WTC11 (cell line): ENCODE measurements around the gene EDAR. TPM values are rescaled to one million over a fixed set of nuclear protein-coding genes. Genes with fewer than 3 reads are reported as not detected.

Experiments used
- ATAC-seq: fragments of 200-7000 bp; cut with Tn5 transposase; 2 replicates; pipeline ENCODE4 v1.10.0; 2021; ENCODE audit warnings: mild to moderate bottlenecking, moderate library complexity
- CTCF ChIA-PET: fragments of 300-600 bp; sonication (Branson Sonifier 250); formaldehyde crosslinking; loops from one replicate; lab custom pipeline; 2021; ENCODE audit warnings: antibody characterized with exemption; lab: Charles Lee
- POLR2A ChIA-PET: fragments of 350-600 bp; sonication (Branson Sonifier 250); formaldehyde crosslinking; loops from one replicate; lab custom pipeline; 2021; ENCODE audit warnings: antibody characterized with exemption; lab: Charles Lee
- DNase-seq: peaks from one replicate; pipeline ENCODE4 v3.0.0; 2021; ENCODE audit warnings: low spot score
- H3K27ac Mint-ChIP-seq: 2 replicates; pipeline ENCODE4 v1.8.0; 2021; ENCODE audit warnings: mixed read lengths
- H3K27me3 Mint-ChIP-seq: 2 replicates; pipeline ENCODE4 v1.8.0; 2021; ENCODE audit warnings: low read depth, mild to moderate bottlenecking, moderate library complexity, mixed read lengths
- H3K36me3 Mint-ChIP-seq: 2 replicates; pipeline ENCODE4 v1.8.0; 2021; ENCODE audit warnings: mixed read lengths
- H3K4me1 Mint-ChIP-seq: 2 replicates; pipeline ENCODE4 v1.8.0; 2022; ENCODE audit warnings: mixed read lengths
- H3K4me3 Mint-ChIP-seq: 2 replicates; pipeline ENCODE4 v1.8.0; 2021; ENCODE audit warnings: mild to moderate bottlenecking, moderate library complexity, mixed read lengths
- H3K9me3 Mint-ChIP-seq: 2 replicates; pipeline ENCODE4 v1.8.0; 2021; ENCODE audit warnings: mixed read lengths
- ATF1 ChIP-seq: sonication (generic); formaldehyde crosslinking; IDR thresholded peaks from 2 replicates; pipeline ENCODE4 v1.8.1; 2023; ENCODE audit warnings: mild to moderate bottlenecking, moderate library complexity, missing genetic modification reagents
- CBFB ChIP-seq: sonication (generic); formaldehyde crosslinking; IDR thresholded peaks from 2 replicates; pipeline ENCODE4 v1.8.1; 2022; ENCODE audit warnings: mild to moderate bottlenecking, low read depth, missing genetic modification reagents
- CREB1 ChIP-seq: sonication (generic); formaldehyde crosslinking; IDR thresholded peaks from 2 replicates; pipeline ENCODE4 v1.8.0; 2023; ENCODE audit warnings: mild to moderate bottlenecking, missing genetic modification reagents
- CTCF ChIP-seq: fragments of 200-600 bp; IDR thresholded peaks from 2 replicates; pipeline ENCODE4 v1.8.0; 2022; ENCODE audit warnings: antibody characterized with exemption
- E2F1 ChIP-seq: sonication (generic); formaldehyde crosslinking; IDR thresholded peaks from 2 replicates; pipeline ENCODE4 v1.8.0; 2022; ENCODE audit warnings: mild to moderate bottlenecking, missing genetic modification reagents
- E2F4 ChIP-seq: sonication (generic); formaldehyde crosslinking; IDR thresholded peaks from 2 replicates; pipeline ENCODE4 v1.8.1; 2022; ENCODE audit warnings: low read depth, mild to moderate bottlenecking, moderate library complexity, missing genetic modification reagents, borderline replicate concordance
- E2F5 ChIP-seq: sonication (generic); formaldehyde crosslinking; IDR thresholded peaks from 2 replicates; pipeline ENCODE4 v1.8.1; 2022; ENCODE audit warnings: mild to moderate bottlenecking, moderate library complexity, missing genetic modification reagents
- ELF4 ChIP-seq: sonication (generic); formaldehyde crosslinking; IDR thresholded peaks from 2 replicates; pipeline ENCODE4 v1.8.1; 2022; ENCODE audit warnings: low read depth, mild to moderate bottlenecking, moderate library complexity, missing genetic modification reagents
- ERG ChIP-seq: fragments of 250-450 bp; sonication (Bioruptor Pico); IDR thresholded peaks from 2 replicates; pipeline ENCODE4 v1.8.0; 2021; ENCODE audit warnings: mild to moderate bottlenecking
- ETV6 ChIP-seq: sonication (generic); formaldehyde crosslinking; IDR thresholded peaks from 2 replicates; pipeline ENCODE4 v1.8.1; 2022; ENCODE audit warnings: mild to moderate bottlenecking, missing genetic modification reagents
- FOXJ3 ChIP-seq: sonication (generic); formaldehyde crosslinking; IDR thresholded peaks from 2 replicates; pipeline ENCODE4 v1.9.0; 2021; ENCODE audit warnings: missing genetic modification reagents, mild to moderate bottlenecking, borderline replicate concordance
- GABPB1 ChIP-seq: sonication (generic); formaldehyde crosslinking; IDR thresholded peaks from 2 replicates; pipeline ENCODE4 v1.8.1; 2023; ENCODE audit warnings: mild to moderate bottlenecking, missing genetic modification reagents
- GRHL2 ChIP-seq: fragments of 250-450 bp; sonication (Bioruptor Pico); IDR thresholded peaks from 2 replicates; pipeline ENCODE4 v1.8.0; 2022; ENCODE audit warnings: mild to moderate bottlenecking, moderate library complexity; ENCODE audit not compliant: insufficient replicate concordance, severe bottlenecking
- HMGXB4 ChIP-seq: sonication (generic); formaldehyde crosslinking; IDR thresholded peaks from 2 replicates; pipeline ENCODE4 v1.8.1; 2023; ENCODE audit warnings: mild to moderate bottlenecking, moderate library complexity, missing genetic modification reagents
- IRF2 ChIP-seq: sonication (generic); formaldehyde crosslinking; IDR thresholded peaks from 2 replicates; pipeline ENCODE4 v1.8.0; 2022; ENCODE audit warnings: low read depth, missing genetic modification reagents, borderline replicate concordance
- JAZF1 ChIP-seq: fragments of 250-450 bp; sonication (Bioruptor Pico); IDR thresholded peaks from 2 replicates; pipeline ENCODE4 v1.9.0; 2021; ENCODE audit warnings: moderate library complexity, mild to moderate bottlenecking, inconsistent platforms
- MXD4 ChIP-seq: fragments of 250-450 bp; sonication (Bioruptor Pico); IDR thresholded peaks from 2 replicates; pipeline ENCODE4 v1.8.0; 2021; ENCODE audit warnings: mild to moderate bottlenecking, moderate library complexity, borderline replicate concordance
- SMAD3 ChIP-seq: sonication (generic); formaldehyde crosslinking; IDR thresholded peaks from 2 replicates; pipeline ENCODE4 v1.8.0; 2022; ENCODE audit warnings: missing genetic modification reagents, mild to moderate bottlenecking, borderline replicate concordance
- USF1 ChIP-seq: sonication (generic); formaldehyde crosslinking; IDR thresholded peaks from 2 replicates; pipeline ENCODE4 v1.8.0; 2022; ENCODE audit warnings: mild to moderate bottlenecking, missing genetic modification reagents
- ZNF423 ChIP-seq: fragments of 250-450 bp; sonication (Bioruptor Pico); IDR thresholded peaks from 2 replicates; pipeline ENCODE4 v2.1.2; 2022; ENCODE audit warnings: mild to moderate bottlenecking, moderate library complexity
- ZNF425 ChIP-seq: fragments of 250-450 bp; sonication (Bioruptor Pico); conservative IDR thresholded peaks from 2 replicates; pipeline ENCODE4 v1.9.0; 2021; ENCODE audit warnings: mild to moderate bottlenecking
- ZNF512 ChIP-seq: sonication (generic); formaldehyde crosslinking; IDR thresholded peaks from 2 replicates; pipeline ENCODE4 v1.8.1; 2022; ENCODE audit warnings: missing genetic modification reagents, borderline replicate concordance
- total RNA-seq: library from RNA; stranded (reverse); gene quantifications from 3 replicates; pipeline ENCODE4 v1.2.3, GENCODE V29; 2021

The EDAR gene
- total RNA-seq, 1 experiment from 2014 or later: not detected

- Mint-ChIP-seq H3K4me3 (no peak overlapping the region), H3K27ac (no peak overlapping the region), H3K36me3 (peaks cover 33% of the 10 kb centered on the region), H3K9me3 (peaks cover 19% of the 10 kb centered on the region), H3K4me1 (peaks cover 7% of the 10 kb centered on the region), H3K27me3 (no peaks in the 10 kb centered on the region)
- ChIA-PET POLR2A (no interaction called here), CTCF (interaction anchor here (1.6 kb wide), 1 partner anchor 132 kb away, joined by 3 read pairs; no protein-coding TSS in a partner anchor)
- no peak for DNase-seq
- TF ChIP-seq SMAD3 (no peak), MXD4 (no peak), ELF4 (CRISPR knock-in tag) (no peak), ETV6 (no peak), E2F5 (no peak), JAZF1 (CRISPR knock-in tag) (no peak), CREB1 (CRISPR knock-in tag) (no peak), ZNF512 (CRISPR knock-in tag) (no peak), CBFB (CRISPR knock-in tag) (no peak), GRHL2 (no peak)
- no peak for ATAC-seq
Observed at GRCh38 chr2:108869542-108869941, 119.5 kb downstream of the EDAR start.

- H3K4me3 Mint-ChIP-seq: no peak overlapping the region
- ChIA-PET POLR2A (no interaction called here), CTCF (interaction anchor here (1.6 kb wide), 1 partner anchor 133 kb away, joined by 3 read pairs; no protein-coding TSS in a partner anchor)
- peaks cover 19% of the 10 kb centered on the region for H3K9me3 Mint-ChIP-seq
- H3K36me3 Mint-ChIP-seq: peaks cover 33% of the 10 kb centered on the region
- H3K4me1 Mint-ChIP-seq: peaks cover 7% of the 10 kb centered on the region
- H3K27me3 Mint-ChIP-seq: no peaks in the 10 kb centered on the region
- DNase-seq (no peak), ATAC-seq (no peak)
- H3K27ac Mint-ChIP-seq: no peak overlapping the region
- TF ChIP-seq USF1 (no peak), HMGXB4 (CRISPR knock-in tag) (no peak), GABPB1 (no peak), ZNF423 (CRISPR knock-in tag) (no peak), ZNF425 (CRISPR knock-in tag) (no peak), ATF1 (CRISPR knock-in tag) (no peak), FOXJ3 (CRISPR knock-in tag) (no peak), E2F1 (no peak), E2F4 (no peak), ERG (no peak), CTCF (no peak), IRF2 (CRISPR knock-in tag) (no peak)
Observed at GRCh38 chr2:108868911-108869310, 120.1 kb downstream of the EDAR start.
